ENCODE data around the gene TCN2. TPM values are rescaled to one million over a fixed set of nuclear protein-coding genes. Genes with fewer than 3 reads are reported as not detected.

Gene TCN2
- total and polyA plus RNA-seq, 4 donors: 10.6 to 60.9 (median 30.6) TPM

DNA sequence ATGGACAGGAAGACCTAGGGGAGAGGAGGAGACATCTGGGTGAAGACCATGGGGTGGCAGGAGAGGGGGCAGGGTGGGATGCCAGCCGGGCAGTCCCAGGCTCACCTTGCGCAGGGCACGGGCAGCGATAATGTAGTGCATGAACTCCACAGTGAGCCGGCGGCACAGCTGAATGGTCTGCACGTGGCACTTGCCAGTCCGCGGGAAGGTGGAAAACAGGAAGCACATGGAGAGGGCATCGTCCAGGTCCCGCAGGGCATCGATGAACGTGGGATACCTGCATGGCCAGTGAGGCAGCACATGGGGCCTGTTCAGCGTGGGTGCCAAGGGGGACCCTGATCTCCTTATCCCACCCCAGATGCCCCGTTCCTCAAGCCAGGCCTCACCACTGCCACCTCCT is 22.5 kb upstream of the TCN2 start:
- Histone ChIP-seq H3K4me3 (no peak overlapping the region), H3K9me3 (ENCODE audit: control insufficient read depth in 4 of 4, insufficient read depth in 3 of 4, low read length in 3 of 4) (peaks cover 0 to 6% (median 0%) of the 10 kb centered on the region in 4 donors), H3K9ac (ENCODE audit: insufficient read depth in 1 of 2, low read length in 2 of 2) (no peak overlapping the region), H3K27ac (ENCODE audit: low read depth in 1 of 2, low read length in 1 of 2) (no peak overlapping the region), H3K27me3 (ENCODE audit: control insufficient read depth in 3 of 3, insufficient read depth in 3 of 3, low read length in 2 of 3) (no peaks in the 10 kb centered on the region), H3K36me3 (ENCODE audit: control insufficient read depth in 4 of 4, insufficient read depth in 4 of 4, low read length in 4 of 4) (peaks cover 49 to 93% (median 55%) of the 10 kb centered on the region in 4 donors), H3K4me1 (ENCODE audit: control insufficient read depth in 5 of 5, insufficient read depth in 5 of 5, low read length in 5 of 5) (peaks cover 0 to 1% (median 0%) of the 10 kb centered on the region in 5 donors)
- TF ChIP-seq, protein P1, sequence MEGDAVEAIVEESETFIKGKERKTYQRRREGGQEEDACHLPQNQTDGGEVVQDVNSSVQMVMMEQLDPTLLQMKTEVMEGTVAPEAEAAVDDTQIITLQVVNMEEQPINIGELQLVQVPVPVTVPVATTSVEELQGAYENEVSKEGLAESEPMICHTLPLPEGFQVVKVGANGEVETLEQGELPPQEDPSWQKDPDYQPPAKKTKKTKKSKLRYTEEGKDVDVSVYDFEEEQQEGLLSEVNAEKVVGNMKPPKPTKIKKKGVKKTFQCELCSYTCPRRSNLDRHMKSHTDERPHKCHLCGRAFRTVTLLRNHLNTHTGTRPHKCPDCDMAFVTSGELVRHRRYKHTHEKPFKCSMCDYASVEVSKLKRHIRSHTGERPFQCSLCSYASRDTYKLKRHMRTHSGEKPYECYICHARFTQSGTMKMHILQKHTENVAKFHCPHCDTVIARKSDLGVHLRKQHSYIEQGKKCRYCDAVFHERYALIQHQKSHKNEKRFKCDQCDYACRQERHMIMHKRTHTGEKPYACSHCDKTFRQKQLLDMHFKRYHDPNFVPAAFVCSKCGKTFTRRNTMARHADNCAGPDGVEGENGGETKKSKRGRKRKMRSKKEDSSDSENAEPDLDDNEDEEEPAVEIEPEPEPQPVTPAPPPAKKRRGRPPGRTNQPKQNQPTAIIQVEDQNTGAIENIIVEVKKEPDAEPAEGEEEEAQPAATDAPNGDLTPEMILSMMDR (IDR thresholded peaks at IDR 0.05; ENCODE audit: control extremely low read depth, extremely low read depth): no peak
- DNase-seq (no peak), ATAC-seq (ENCODE audit: insufficient read depth, low FRiP score) (no peak)
- 92 to 95% methylated on average over 15 of the region's 15 CpGs for WGBS, 2 donors

- Histone ChIP-seq H3K27me3 (ENCODE audit: control insufficient read depth in 3 of 3, insufficient read depth in 3 of 3, low read length in 2 of 3) (no peaks in the 10 kb centered on the region), H3K9ac (ENCODE audit: insufficient read depth in 1 of 2, low read length in 2 of 2) (no peak overlapping the region), H3K27ac (ENCODE audit: low read depth in 1 of 2, low read length in 1 of 2) (no peak overlapping the region), H3K4me3 (no peak overlapping the region), H3K4me1 (ENCODE audit: control insufficient read depth in 5 of 5, insufficient read depth in 5 of 5, low read length in 5 of 5) (peaks cover 0 to 12% (median 7%) of the 10 kb centered on the region in 5 donors), H3K9me3 (ENCODE audit: control insufficient read depth in 4 of 4, insufficient read depth in 3 of 4, low read length in 3 of 4) (peaks cover 0 to 4% (median 0%) of the 10 kb centered on the region in 4 donors), H3K36me3 (ENCODE audit: control insufficient read depth in 4 of 4, insufficient read depth in 4 of 4, low read length in 4 of 4) (peaks cover 34 to 73% (median 41%) of the 10 kb centered on the region in 4 donors)
- WGBS, 2 donors: 96 to 98% methylated on average over 8 of the region's 8 CpGs
- no peak for ATAC-seq (ENCODE audit: insufficient read depth, low FRiP score)
- DNase-seq: no peak
- TF ChIP-seq, protein P1 (IDR thresholded peaks at IDR 0.05; ENCODE audit: control extremely low read depth, extremely low read depth): no peak
Observed at GRCh38 chr22:30586414-30586813, 20.6 kb upstream of the TCN2 start.

DNA sequence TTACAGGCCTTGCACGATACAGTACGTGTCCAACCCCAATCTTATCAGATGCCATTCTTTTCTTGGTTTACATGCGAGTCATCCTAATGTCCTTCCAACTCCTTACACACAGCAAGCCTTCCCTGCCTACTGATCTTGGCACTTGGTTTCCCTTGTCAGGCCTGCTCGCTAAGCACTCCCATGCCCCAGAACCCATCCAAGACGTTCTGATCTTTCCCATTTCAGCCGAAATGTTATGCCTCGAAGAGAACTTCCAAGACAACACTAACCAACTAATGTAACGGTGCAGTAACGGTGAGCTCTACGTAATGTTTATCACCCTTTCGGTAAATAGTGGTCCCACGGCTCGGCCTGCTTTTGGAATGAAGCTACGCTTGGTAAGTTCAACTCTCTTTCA is 15.8 kb upstream of the TCN2 start:
- ATAC-seq (ENCODE audit: insufficient read depth, low FRiP score): no peak
- 4 to 5% methylated on average over 14 of the region's 14 CpGs for WGBS, 2 donors

More for the DNA sequence above, 15.8 kb upstream of the TCN2 start:
- no peaks in the 10 kb centered on the region for H3K9me3 ChIP-seq (ENCODE audit: control insufficient read depth in 4 of 4, insufficient read depth in 3 of 4, low read length in 3 of 4)
- no peaks in the 10 kb centered on the region for H3K27me3 ChIP-seq (ENCODE audit: control insufficient read depth in 3 of 3, insufficient read depth in 3 of 3, low read length in 2 of 3)
- H3K36me3 ChIP-seq (ENCODE audit: control insufficient read depth in 4 of 4, insufficient read depth in 4 of 4, low read length in 4 of 4): peaks cover 7 to 27% (median 21%) of the 10 kb centered on the region in 4 donors
- H3K4me3 ChIP-seq: peak overlapping the region; percentile 95
- peak overlapping the region; percentile 91 to 92 for H3K9ac ChIP-seq (ENCODE audit: insufficient read depth in 1 of 2, low read length in 2 of 2)
- peaks cover 4 to 15% (median 7%) of the 10 kb centered on the region in 5 donors for H3K4me1 ChIP-seq (ENCODE audit: control insufficient read depth in 5 of 5, insufficient read depth in 5 of 5, low read length in 5 of 5)
- H3K27ac ChIP-seq (ENCODE audit: low read depth in 1 of 2, low read length in 1 of 2): peak overlapping the region in 1 of 2 donors; percentile 30
- TF ChIP-seq, protein P1 (IDR thresholded peaks at IDR 0.05; ENCODE audit: control extremely low read depth, extremely low read depth): no peak
- DNase-seq: no peak

Data from lung (tissue), 12 donors.